MM.1S (cell line): ENCODE measurements around the gene TSPAN15.

Experiments used
- EZH2 ChIP-seq: fragments of 300-600 bp; sonication (generic); optimal IDR thresholded peaks from 2 replicates; pipeline ENCODE3; 2017; ENCODE audit warnings: low read depth, mild to moderate bottlenecking, antibody characterized with exemption, low read length, mixed read lengths
- TF ChIP-seq, protein P1 (sequence below): fragments of 300-600 bp; sonication (generic); IDR thresholded peaks from 2 replicates; pipeline ENCODE4 v1.5.1; 2016; ENCODE audit warnings: antibody characterized with exemption, low read length, mixed read lengths

GRCh38 chr10:69553328-69553727, 102.1 kb downstream of the TSPAN15 start:
- no peak for TF ChIP-seq EZH2
- TF ChIP-seq, protein P1, sequence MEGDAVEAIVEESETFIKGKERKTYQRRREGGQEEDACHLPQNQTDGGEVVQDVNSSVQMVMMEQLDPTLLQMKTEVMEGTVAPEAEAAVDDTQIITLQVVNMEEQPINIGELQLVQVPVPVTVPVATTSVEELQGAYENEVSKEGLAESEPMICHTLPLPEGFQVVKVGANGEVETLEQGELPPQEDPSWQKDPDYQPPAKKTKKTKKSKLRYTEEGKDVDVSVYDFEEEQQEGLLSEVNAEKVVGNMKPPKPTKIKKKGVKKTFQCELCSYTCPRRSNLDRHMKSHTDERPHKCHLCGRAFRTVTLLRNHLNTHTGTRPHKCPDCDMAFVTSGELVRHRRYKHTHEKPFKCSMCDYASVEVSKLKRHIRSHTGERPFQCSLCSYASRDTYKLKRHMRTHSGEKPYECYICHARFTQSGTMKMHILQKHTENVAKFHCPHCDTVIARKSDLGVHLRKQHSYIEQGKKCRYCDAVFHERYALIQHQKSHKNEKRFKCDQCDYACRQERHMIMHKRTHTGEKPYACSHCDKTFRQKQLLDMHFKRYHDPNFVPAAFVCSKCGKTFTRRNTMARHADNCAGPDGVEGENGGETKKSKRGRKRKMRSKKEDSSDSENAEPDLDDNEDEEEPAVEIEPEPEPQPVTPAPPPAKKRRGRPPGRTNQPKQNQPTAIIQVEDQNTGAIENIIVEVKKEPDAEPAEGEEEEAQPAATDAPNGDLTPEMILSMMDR, result no peak
